Mucosa of descending colon (tissue), 3 donors: ENCODE results near the gene LHFPL3. TPM values are rescaled to one million over a fixed set of nuclear protein-coding genes. Genes with fewer than 3 reads are reported as not detected.

Source experiments
- ATAC-seq: fragments of 200-7000 bp; cut with Tn5 transposase; one replicate; pipeline ENCODE4 v1.9.1; 2020; ENCODE audit warnings: mild to moderate bottlenecking, moderate library complexity
- DNase-seq, 3 donors: peaks; one replicate each; pipeline ENCODE4 v3.0.0-alpha.2; 2020
- H3K36me3 ChIP-seq: fragments of 200-600 bp; one replicate; pipeline ENCODE4 v1.8.0; 2021; ENCODE audit warnings: low read depth, mild to moderate bottlenecking
- H3K4me1 ChIP-seq: fragments of 200-600 bp; one replicate; pipeline ENCODE4 v1.8.0; 2021; ENCODE audit warnings: low read depth, mild to moderate bottlenecking
- H3K4me3 ChIP-seq: fragments of 200-600 bp; one replicate; pipeline ENCODE4 v1.8.0; 2021; ENCODE audit warnings: mild to moderate bottlenecking
- H3K9me3 ChIP-seq: fragments of 200-600 bp; one replicate; pipeline ENCODE4 v1.8.0; 2021; ENCODE audit warnings: mild to moderate bottlenecking
- intact Hi-C, 2 donors: fragments of 100-400 bp; cut with DNase I in 1 of 2; cut with micrococcal nuclease in 1 of 2; formaldehyde crosslinking; loops; one replicate each; pipeline versions ENCODE4 v1.11.0 to v1.11.1; 2022; cut with DNase I, micrococcal nuclease
- total RNA-seq, 3 donors: library from RNA; stranded (reverse); fragmentation: NEBNext Ultra II Directional in 2 of 3; extraction: Animal tissue kit (Norgen Biotek cat#: 25700) in 2 of 3; gene quantifications; one replicate each; pipeline versions ENCODE4 v1.2.1 to v1.2.4, GENCODE V29; 2021 to 2023
- TF ChIP-seq, protein P1 (sequence below): fragments of 200-600 bp; IDR thresholded peaks from one replicate; pipeline ENCODE4 v1.8.0; 2022; ENCODE audit warnings: antibody characterized with exemption, mild to moderate bottlenecking
- donor health status: DM: no; HTN: no; CAD: no; lungs with moderate emphysema.
- donor health status: DM: no; HTN: no; CAD: no.
- donor health status: DM: no; HTN: yes; CAD: no.

The LHFPL3 gene
- total RNA-seq, 3 donors from 2014 or later: 0.26 to 0.57 (median 0.31) TPM

DNA sequence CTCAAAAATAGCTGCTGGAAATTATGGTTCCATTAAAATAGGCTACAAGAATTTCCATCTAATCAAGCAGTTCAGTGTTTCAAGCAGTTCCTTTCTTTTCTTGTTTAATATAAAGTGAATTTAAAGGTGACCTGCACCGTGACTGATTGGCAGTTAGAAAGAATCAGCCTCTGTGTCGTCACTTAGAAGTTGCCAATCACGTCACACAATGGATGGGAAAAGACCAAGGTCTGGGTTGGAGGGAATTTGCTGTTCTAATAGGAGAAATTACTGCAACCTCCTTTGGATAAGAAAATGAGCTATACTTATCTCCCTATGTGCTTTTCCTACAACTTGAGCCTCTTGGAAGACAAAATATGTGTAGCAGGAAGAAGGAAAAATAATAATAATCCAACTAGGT is 466.2 kb downstream of the LHFPL3 start:
- Histone ChIP-seq H3K9me3 (no peaks in the 10 kb centered on the region), H3K4me1 (no peaks in the 10 kb centered on the region), H3K4me3 (no peak overlapping the region), H3K36me3 (no peaks in the 10 kb centered on the region)
- no peak for DNase-seq
- intact Hi-C loops: no loop called here
- no peak for ATAC-seq
- TF ChIP-seq, protein P1, sequence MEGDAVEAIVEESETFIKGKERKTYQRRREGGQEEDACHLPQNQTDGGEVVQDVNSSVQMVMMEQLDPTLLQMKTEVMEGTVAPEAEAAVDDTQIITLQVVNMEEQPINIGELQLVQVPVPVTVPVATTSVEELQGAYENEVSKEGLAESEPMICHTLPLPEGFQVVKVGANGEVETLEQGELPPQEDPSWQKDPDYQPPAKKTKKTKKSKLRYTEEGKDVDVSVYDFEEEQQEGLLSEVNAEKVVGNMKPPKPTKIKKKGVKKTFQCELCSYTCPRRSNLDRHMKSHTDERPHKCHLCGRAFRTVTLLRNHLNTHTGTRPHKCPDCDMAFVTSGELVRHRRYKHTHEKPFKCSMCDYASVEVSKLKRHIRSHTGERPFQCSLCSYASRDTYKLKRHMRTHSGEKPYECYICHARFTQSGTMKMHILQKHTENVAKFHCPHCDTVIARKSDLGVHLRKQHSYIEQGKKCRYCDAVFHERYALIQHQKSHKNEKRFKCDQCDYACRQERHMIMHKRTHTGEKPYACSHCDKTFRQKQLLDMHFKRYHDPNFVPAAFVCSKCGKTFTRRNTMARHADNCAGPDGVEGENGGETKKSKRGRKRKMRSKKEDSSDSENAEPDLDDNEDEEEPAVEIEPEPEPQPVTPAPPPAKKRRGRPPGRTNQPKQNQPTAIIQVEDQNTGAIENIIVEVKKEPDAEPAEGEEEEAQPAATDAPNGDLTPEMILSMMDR: no peak

DNA sequence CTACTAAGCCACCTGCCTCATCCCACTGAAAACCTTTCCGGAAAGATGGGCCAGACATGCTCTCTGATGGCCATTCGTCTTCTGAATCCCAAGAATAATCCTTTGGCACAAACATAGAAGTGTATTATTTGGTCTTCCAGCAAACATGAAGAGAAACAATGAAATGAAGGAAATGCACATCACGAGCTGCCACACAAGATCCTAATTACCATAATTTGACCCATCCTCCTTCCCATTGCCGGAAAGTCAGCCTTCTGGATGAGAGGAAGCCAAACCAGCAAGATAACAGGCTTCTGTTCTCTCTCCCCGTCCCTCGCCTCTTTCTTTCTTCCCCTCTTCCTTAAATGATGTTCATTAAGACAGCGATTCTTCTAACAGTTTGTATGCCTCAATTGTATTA is 466.7 kb downstream of the LHFPL3 start:
- H3K4me1 ChIP-seq: no peaks in the 10 kb centered on the region
- no peak overlapping the region for H3K4me3 ChIP-seq
- H3K9me3 ChIP-seq: no peaks in the 10 kb centered on the region
- no peaks in the 10 kb centered on the region for H3K36me3 ChIP-seq
- TF ChIP-seq, protein P1: no peak
- ATAC-seq (no peak), DNase-seq (no peak)
- intact Hi-C loops: no loop called here

DNA sequence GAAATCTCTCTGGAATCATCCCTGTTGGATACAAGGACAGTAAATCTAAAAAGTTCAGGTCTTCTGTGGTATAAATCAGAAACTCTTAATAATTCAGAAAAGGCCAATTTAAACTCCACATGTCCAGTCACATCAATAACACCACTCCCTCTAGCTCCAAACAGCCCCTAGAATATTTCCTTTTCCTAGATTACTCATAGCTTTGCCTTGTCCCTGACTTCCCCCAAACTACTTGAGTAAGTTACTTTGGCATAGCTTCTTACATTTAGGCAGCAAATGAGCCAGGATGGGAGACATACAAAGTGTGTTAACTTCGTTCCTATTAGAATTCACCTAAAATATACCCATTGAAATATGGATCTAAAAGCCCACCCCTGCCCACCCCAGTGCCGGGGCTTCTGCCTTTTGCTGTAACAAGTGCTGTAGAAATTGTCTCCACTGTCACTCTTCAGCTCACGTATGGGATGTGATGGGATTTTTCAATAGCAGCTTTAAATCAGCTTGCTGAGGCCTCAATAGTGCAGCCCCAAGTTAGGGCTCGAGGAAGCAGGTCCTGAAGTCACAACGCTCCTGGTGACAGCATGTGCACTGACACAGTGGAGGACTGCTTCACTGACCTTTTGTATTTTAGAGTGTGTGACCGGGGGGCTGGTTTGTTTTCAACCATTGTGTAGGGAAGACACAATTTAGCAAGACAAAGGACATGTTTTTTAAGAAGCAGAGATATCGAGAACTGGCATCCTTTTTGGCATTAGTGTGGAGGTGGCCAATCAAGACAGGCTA is 467.4 kb downstream of the LHFPL3 start:
- intact Hi-C loops: no loop called here
- DNase-seq (no peak), ATAC-seq (no peak)
- Histone ChIP-seq H3K4me1 (no peaks in the 10 kb centered on the region), H3K4me3 (no peak overlapping the region), H3K36me3 (no peaks in the 10 kb centered on the region), H3K9me3 (no peaks in the 10 kb centered on the region)
- TF ChIP-seq, protein P1: no peak

DNA sequence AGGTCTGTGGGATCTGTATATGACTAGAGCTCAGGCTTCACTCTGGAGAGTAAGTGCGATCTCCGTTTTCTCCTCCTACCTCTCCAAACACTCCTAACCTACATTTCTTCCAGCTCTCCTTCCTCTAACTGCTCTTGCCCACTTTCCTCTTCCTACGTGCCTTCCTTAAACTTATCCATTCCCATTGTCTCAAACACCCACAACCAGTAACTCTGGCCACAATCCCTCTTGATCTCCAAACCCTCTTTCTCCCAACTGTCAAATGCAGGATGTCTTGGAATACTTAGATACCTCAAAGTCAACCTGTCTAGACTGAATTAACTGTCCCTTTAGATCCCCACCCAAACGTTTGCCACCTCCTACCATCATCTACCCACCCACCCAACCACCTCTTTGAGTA is 471.9 kb downstream of the LHFPL3 start:
- H3K4me1 ChIP-seq: no peaks in the 10 kb centered on the region
- no peaks in the 10 kb centered on the region for H3K36me3 ChIP-seq
- H3K9me3 ChIP-seq: no peaks in the 10 kb centered on the region
- TF ChIP-seq, protein P1: no peak
- no peak overlapping the region for H3K4me3 ChIP-seq
- ATAC-seq: no peak
- intact Hi-C loops: no loop called here
- no peak for DNase-seq

DNA sequence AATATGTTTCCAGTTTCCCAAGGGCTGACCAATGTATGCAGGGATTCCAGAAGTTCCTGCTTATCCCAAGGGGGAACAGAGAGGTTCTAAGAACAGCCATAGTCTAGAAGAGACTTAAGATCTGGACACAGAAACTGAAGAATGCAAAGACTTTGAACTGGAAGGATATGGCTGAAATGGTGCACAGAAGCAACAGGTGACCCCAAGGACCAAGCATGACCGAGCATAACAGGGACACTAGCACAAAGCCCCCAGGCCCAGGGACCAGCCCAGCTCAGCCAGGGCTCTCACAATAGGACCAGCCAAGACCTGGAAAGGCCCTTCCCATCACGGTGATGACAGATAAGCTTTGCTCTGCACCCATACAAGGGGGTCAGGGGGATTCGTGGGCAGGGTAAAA is 472.6 kb downstream of the LHFPL3 start:
- no peaks in the 10 kb centered on the region for H3K36me3 ChIP-seq
- TF ChIP-seq, protein P1: no peak
- no peaks in the 10 kb centered on the region for H3K4me1 ChIP-seq
- no peaks in the 10 kb centered on the region for H3K9me3 ChIP-seq
- no peak overlapping the region for H3K4me3 ChIP-seq
- DNase-seq (no peak), ATAC-seq (no peak)
- intact Hi-C loops: no loop called here
